Measurements from ENCODE around the gene GARIN5A.

GARIN5A gene

GRCh38 chr19:50513746-50514345, 37.2 kb upstream of the GARIN5A start, which contains the start of gene ASPDH:
TSS of gene ASPDH (minus strand) at chr19:50513913. CDS start at chr19:50513823, 90 bp downstream.
- Histone ChIP-seq H3K27ac (ENCODE audit: low read depth, low read length) (no peak within 1 kb of the TSS), H3K56ac (ENCODE audit: low read length) (no peak within 1 kb of the TSS), H3K4ac (ENCODE audit: low read depth, low read length) (no peak within 1 kb of the TSS), H2BK15ac (replicated peaks; ENCODE audit: low read depth) (no peak within 1 kb of the TSS), H3K18ac (ENCODE audit: low read length) (no peak within 1 kb of the TSS), H4K8ac (ENCODE audit: low read depth, low read length) (no peak within 1 kb of the TSS), H3K23ac (ENCODE audit: low read length) (no peak within 1 kb of the TSS), H3K4me2 (ENCODE audit: low read length) (no peak within 1 kb of the TSS), H3K27me3 (ENCODE audit: insufficient read depth, low read length, poor library complexity) (no peaks in the 10 kb centered on the region), H4K5ac (ENCODE audit: low read length) (no peak within 1 kb of the TSS), H2BK5ac (ENCODE audit: low read length) (no peak within 1 kb of the TSS), H3K79me1 (ENCODE audit: low read length) (no peaks in the 10 kb centered on the region), H3K4me3 (ENCODE audit: low read length) (no peak within 1 kb of the TSS), H2AK5ac (ENCODE audit: low read length) (no peak within 1 kb of the TSS), H3K79me2 (ENCODE audit: control insufficient read depth, insufficient read depth, low read length) (no peaks in the 10 kb centered on the region), H2BK120ac (ENCODE audit: low read depth, low read length) (no peak within 1 kb of the TSS), H3K4me1 (ENCODE audit: control insufficient read depth, low read depth, low read length) (no peaks in the 10 kb centered on the region), H3K36me3 (ENCODE audit: control insufficient read depth, insufficient read depth, low read length) (no peaks in the 10 kb centered on the region), H3K9ac (ENCODE audit: low read length) (no peak within 1 kb of the TSS)
- WGBS (ENCODE audit: extremely low coverage, insufficient coverage, low lambda C conversion rate), result no CpG with 5 or more reads among the region's 22 CpGs
- DNase-seq, result no peak

- DNase-seq, result no peak
- no peaks in the 10 kb centered on the region for H3K4me1 ChIP-seq (ENCODE audit: control insufficient read depth, low read depth, low read length)
- H4K5ac ChIP-seq (ENCODE audit: low read length), result no peak overlapping the region
- H2BK120ac ChIP-seq (ENCODE audit: low read depth, low read length), result no peak overlapping the region
- no peaks in the 10 kb centered on the region for H3K36me3 ChIP-seq (ENCODE audit: control insufficient read depth, insufficient read depth, low read length)
- no peaks in the 10 kb centered on the region for H3K27me3 ChIP-seq (ENCODE audit: insufficient read depth, low read length, poor library complexity)
- H3K23ac ChIP-seq (ENCODE audit: low read length), result no peak overlapping the region
- H3K56ac ChIP-seq (ENCODE audit: low read length), result no peak overlapping the region
- H3K9ac ChIP-seq (ENCODE audit: low read length), result no peak overlapping the region
- no peak overlapping the region for H2AK5ac ChIP-seq (ENCODE audit: low read length)
- H3K4me3 ChIP-seq (ENCODE audit: low read length), result no peak overlapping the region
- no peak overlapping the region for H3K4ac ChIP-seq (ENCODE audit: low read depth, low read length)
- no peaks in the 10 kb centered on the region for H3K79me2 ChIP-seq (ENCODE audit: control insufficient read depth, insufficient read depth, low read length)
- H3K4me2 ChIP-seq (ENCODE audit: low read length), result no peak overlapping the region
- H4K8ac ChIP-seq (ENCODE audit: low read depth, low read length), result no peak overlapping the region
- no peak overlapping the region for H3K18ac ChIP-seq (ENCODE audit: low read length)
- H3K27ac ChIP-seq (ENCODE audit: low read depth, low read length), result no peak overlapping the region
- no peak overlapping the region for H2BK15ac ChIP-seq (replicated peaks; ENCODE audit: low read depth)
- WGBS (ENCODE audit: extremely low coverage, insufficient coverage, low lambda C conversion rate), result no CpG with 5 or more reads among the region's 12 CpGs
- no peaks in the 10 kb centered on the region for H3K79me1 ChIP-seq (ENCODE audit: low read length)
- H2BK5ac ChIP-seq (ENCODE audit: low read length), result no peak overlapping the region
Observed at GRCh38 chr19:50512999-50513745, 36.5 kb upstream of the GARIN5A start.

GRCh38 chr19:50512112-50512998, 35.7 kb upstream of the GARIN5A start:
- Histone ChIP-seq H3K79me1 (ENCODE audit: low read length) (no peaks in the 10 kb centered on the region), H3K27me3 (ENCODE audit: insufficient read depth, low read length, poor library complexity) (no peaks in the 10 kb centered on the region), H2BK120ac (ENCODE audit: low read depth, low read length) (no peak overlapping the region), H3K4me3 (ENCODE audit: low read length) (no peak overlapping the region), H3K56ac (ENCODE audit: low read length) (no peak overlapping the region), H3K4me1 (ENCODE audit: control insufficient read depth, low read depth, low read length) (no peaks in the 10 kb centered on the region), H4K5ac (ENCODE audit: low read length) (no peak overlapping the region), H3K4ac (ENCODE audit: low read depth, low read length) (peak overlapping the region; percentile 10), H3K36me3 (ENCODE audit: control insufficient read depth, insufficient read depth, low read length) (no peaks in the 10 kb centered on the region), H3K79me2 (ENCODE audit: control insufficient read depth, insufficient read depth, low read length) (no peaks in the 10 kb centered on the region), H2AK5ac (ENCODE audit: low read length) (no peak overlapping the region), H2BK15ac (replicated peaks; ENCODE audit: low read depth) (no peak overlapping the region), H3K23ac (ENCODE audit: low read length) (no peak overlapping the region), H4K8ac (ENCODE audit: low read depth, low read length) (no peak overlapping the region), H3K27ac (ENCODE audit: low read depth, low read length) (no peak overlapping the region), H3K18ac (ENCODE audit: low read length) (no peak overlapping the region), H3K4me2 (ENCODE audit: low read length) (no peak overlapping the region), H2BK5ac (ENCODE audit: low read length) (no peak overlapping the region), H3K9ac (ENCODE audit: low read length) (no peak overlapping the region)
- DNase-seq, result no peak
- WGBS (ENCODE audit: extremely low coverage, insufficient coverage, low lambda C conversion rate), result no CpG with 5 or more reads among the region's 36 CpGs

- H2BK5ac ChIP-seq (ENCODE audit: low read length), result no peak within 1 kb of the TSS
- no CpG with 5 or more reads among the region's 69 CpGs for WGBS (ENCODE audit: extremely low coverage, insufficient coverage, low lambda C conversion rate)
- H2BK120ac ChIP-seq (ENCODE audit: low read depth, low read length), result no peak within 1 kb of the TSS
- H3K79me1 ChIP-seq (ENCODE audit: low read length), result no peaks in the 10 kb centered on the region
- peak within 1 kb of the TSS; percentile 44 for H3K4me3 ChIP-seq (ENCODE audit: low read length)
- H3K4me1 ChIP-seq (ENCODE audit: control insufficient read depth, low read depth, low read length), result no peaks in the 10 kb centered on the region
- H3K4me2 ChIP-seq (ENCODE audit: low read length), result peak within 1 kb of the TSS; percentile 62
- no peak within 1 kb of the TSS for H4K5ac ChIP-seq (ENCODE audit: low read length)
- no peaks in the 10 kb centered on the region for H3K36me3 ChIP-seq (ENCODE audit: control insufficient read depth, insufficient read depth, low read length)
- no peak within 1 kb of the TSS for H3K27ac ChIP-seq (ENCODE audit: low read depth, low read length)
- H3K27me3 ChIP-seq (ENCODE audit: insufficient read depth, low read length, poor library complexity), result no peaks in the 10 kb centered on the region
- H3K79me2 ChIP-seq (ENCODE audit: control insufficient read depth, insufficient read depth, low read length), result no peaks in the 10 kb centered on the region
- peak within 1 kb of the TSS; percentile 28 for H3K4ac ChIP-seq (ENCODE audit: low read depth, low read length)
- H3K23ac ChIP-seq (ENCODE audit: low read length), result no peak within 1 kb of the TSS
- H2AK5ac ChIP-seq (ENCODE audit: low read length), result no peak within 1 kb of the TSS
- DNase-seq, result peak; percentile 100
- peak within 1 kb of the TSS; percentile 58 for H3K9ac ChIP-seq (ENCODE audit: low read length)
- H3K56ac ChIP-seq (ENCODE audit: low read length), result peak within 1 kb of the TSS; percentile 74
- H4K8ac ChIP-seq (ENCODE audit: low read depth, low read length), result no peak within 1 kb of the TSS
- peak within 1 kb of the TSS; percentile 12 for H3K18ac ChIP-seq (ENCODE audit: low read length)
- H2BK15ac ChIP-seq (replicated peaks; ENCODE audit: low read depth), result no peak within 1 kb of the TSS
Observed at GRCh38 chr19:50511069-50511822, 34.6 kb upstream of the GARIN5A start, which contains the start of gene JOSD2. TSS of gene JOSD2 (minus strand) at chr19:50511191. CDS start at chr19:50510431, 760 bp downstream.

GRCh38 chr19:50510700-50511068, 34.0 kb upstream of the GARIN5A start:
- H2BK15ac ChIP-seq (replicated peaks; ENCODE audit: low read depth), result no peak overlapping the region
- H3K79me1 ChIP-seq (ENCODE audit: low read length), result no peaks in the 10 kb centered on the region
- H3K4me2 ChIP-seq (ENCODE audit: low read length), result peak overlapping the region; percentile 62
- H3K18ac ChIP-seq (ENCODE audit: low read length), result no peak overlapping the region
- no peak overlapping the region for H3K4ac ChIP-seq (ENCODE audit: low read depth, low read length)
- no peak overlapping the region for H3K27ac ChIP-seq (ENCODE audit: low read depth, low read length)
- no peaks in the 10 kb centered on the region for H3K4me1 ChIP-seq (ENCODE audit: control insufficient read depth, low read depth, low read length)
- H3K36me3 ChIP-seq (ENCODE audit: control insufficient read depth, insufficient read depth, low read length), result no peaks in the 10 kb centered on the region
- H3K9ac ChIP-seq (ENCODE audit: low read length), result peak overlapping the region; percentile 58
- peak overlapping the region; percentile 44 for H3K4me3 ChIP-seq (ENCODE audit: low read length)
- peak overlapping the region; percentile 74 for H3K56ac ChIP-seq (ENCODE audit: low read length)
- DNase-seq, result peak; percentile 92
- H4K8ac ChIP-seq (ENCODE audit: low read depth, low read length), result no peak overlapping the region
- no peak overlapping the region for H4K5ac ChIP-seq (ENCODE audit: low read length)
- no peak overlapping the region for H2BK120ac ChIP-seq (ENCODE audit: low read depth, low read length)
- H2BK5ac ChIP-seq (ENCODE audit: low read length), result no peak overlapping the region
- H3K23ac ChIP-seq (ENCODE audit: low read length), result no peak overlapping the region
- no CpG with 5 or more reads among the region's 10 CpGs for WGBS (ENCODE audit: extremely low coverage, insufficient coverage, low lambda C conversion rate)
- no peaks in the 10 kb centered on the region for H3K79me2 ChIP-seq (ENCODE audit: control insufficient read depth, insufficient read depth, low read length)
- H3K27me3 ChIP-seq (ENCODE audit: insufficient read depth, low read length, poor library complexity), result no peaks in the 10 kb centered on the region
- no peak overlapping the region for H2AK5ac ChIP-seq (ENCODE audit: low read length)

All from mesendoderm (in vitro differentiated cells).